B cell (primary cell): ENCODE data around the gene SLC22A2. TPM values are rescaled to one million over a fixed set of nuclear protein-coding genes. Genes with fewer than 3 reads are reported as not detected.

Experiments used
- ATAC-seq: fragments of 200-7000 bp; cut with Tn5 transposase; one replicate; pipeline ENCODE4 v1.10.0; 2021; ENCODE audit warnings: low read depth, mild to moderate bottlenecking, moderate number of reproducible peaks, moderate library complexity
- CTCF ChIA-PET: fragments of 350-600 bp; sonication (Branson Sonifier 250); formaldehyde crosslinking; loops from one replicate; lab custom pipeline; 2021; ENCODE audit warnings: antibody characterized with exemption, inconsistent platforms; lab: Charles Lee
- POLR2A ChIA-PET: fragments of 350-600 bp; sonication (Branson Sonifier 250); formaldehyde crosslinking; loops from one replicate; lab custom pipeline; 2021; ENCODE audit warnings: antibody characterized with exemption; lab: Charles Lee
- DNase-seq: peaks from one replicate; pipeline ENCODE4 v3.0.0; 2013
- H2AFZ ChIP-seq: 2 replicates; pipeline ENCODE4 v1.6.1; 2012; ENCODE audit warnings: mild to moderate bottlenecking, low read depth, low read length; ENCODE audit not compliant: insufficient read depth, poor library complexity, severe bottlenecking
- H3K27ac ChIP-seq, 2 donors: 1 replicate in 1 of 2; 2 replicates in 1 of 2; pipeline ENCODE4 v1.5.1; 2012 to 2013; ENCODE audit warnings: low read length in 2 of 2, mild to moderate bottlenecking in 2 of 2, moderate library complexity in 1 of 2
- H3K27me3 ChIP-seq, 4 experiments: fragments of 200-600 bp in 1 of 4; sonication (generic) in 1 of 4; replicated peaks in 1 of 4; 1 replicate in 2 of 4; 2 replicates in 2 of 4; pipeline versions ENCODE4 v1.6.1 to v1.7.0; 2013 to 2016; ENCODE audit warnings: low read length in 3 of 4, mild to moderate bottlenecking in 2 of 4, mixed read lengths in 1 of 4, moderate library complexity in 1 of 4; ENCODE audit not compliant: insufficient read depth in 4 of 4, control insufficient read depth in 3 of 4; ENCODE audit errors: control extremely low read depth in 1 of 4
- H3K36me3 ChIP-seq, 2 experiments: replicated peaks in 1 of 2; 1 replicate in 1 of 2; 2 replicates in 1 of 2; pipeline versions ENCODE4 v1.6.1 to v1.7.1; 2013; ENCODE audit warnings: low read length in 1 of 2; ENCODE audit not compliant: insufficient read depth in 2 of 2, control insufficient read depth in 1 of 2; ENCODE audit errors: control extremely low read depth in 1 of 2, extremely low read depth in 1 of 2
- H3K4me1 ChIP-seq, 2 donors: fragments of 200-600 bp in 1 of 2; sonication (generic) in 1 of 2; 1 replicate in 1 of 2; 2 replicates in 1 of 2; pipeline versions ENCODE4 v1.5.1 to v1.6.1; 2013 to 2017; ENCODE audit warnings: low read length in 2 of 2; ENCODE audit not compliant: control insufficient read depth in 2 of 2, insufficient read depth in 2 of 2
- H3K4me2 ChIP-seq: replicated peaks from 2 replicates; pipeline ENCODE3; 2012; ENCODE audit warnings: mild to moderate bottlenecking, low read depth, low read length; ENCODE audit not compliant: poor library complexity, severe bottlenecking
- H3K4me3 ChIP-seq, 5 experiments: fragments of 200-600 bp in 1 of 5; sonication (generic) in 1 of 5; 1 replicate in 3 of 5; 2 replicates in 2 of 5; pipeline versions ENCODE4 v1.5.1 to v1.7.0; 2011 to 2016; ENCODE audit warnings: low read length in 4 of 5, mild to moderate bottlenecking in 4 of 5, low read depth in 2 of 5, control low read depth in 1 of 5, moderate library complexity in 1 of 5; ENCODE audit not compliant: insufficient read depth in 1 of 5; ENCODE audit errors: control extremely low read depth in 1 of 5, extremely low read depth in 1 of 5
- H3K79me2 ChIP-seq: fragments of 200-600 bp; sonication (generic); one replicate; pipeline ENCODE4 v1.6.0; 2016; ENCODE audit warnings: low read length; ENCODE audit not compliant: control insufficient read depth, insufficient read depth
- H3K9ac ChIP-seq: fragments of 200-600 bp; sonication (generic); 2 replicates; pipeline ENCODE4 v1.6.1; 2017; ENCODE audit warnings: mild to moderate bottlenecking, low read length, moderate library complexity
- H3K9me3 ChIP-seq, 3 donors: one replicate each; pipeline versions ENCODE4 v1.6.1 to v1.7.1; 2013; ENCODE audit warnings: low read length in 2 of 3; ENCODE audit not compliant: control insufficient read depth in 2 of 3, insufficient read depth in 1 of 3; ENCODE audit errors: control extremely low read depth in 1 of 3
- H4K20me1 ChIP-seq: 2 replicates; pipeline ENCODE4 v1.6.0; 2012; ENCODE audit warnings: mild to moderate bottlenecking, low read length; ENCODE audit not compliant: insufficient read depth, control insufficient read depth, poor library complexity, severe bottlenecking
- H3K27ac Mint-ChIP-seq: one replicate; pipeline ENCODE4 v1.8.0; 2021; ENCODE audit warnings: mixed read lengths
- H3K27me3 Mint-ChIP-seq: one replicate; pipeline ENCODE4 v1.8.0; 2021; ENCODE audit warnings: mixed read lengths
- H3K4me1 Mint-ChIP-seq: one replicate; pipeline ENCODE4 v1.8.0; 2021; ENCODE audit warnings: mixed read lengths
- H3K4me3 Mint-ChIP-seq: one replicate; pipeline ENCODE4 v1.8.0; 2021; ENCODE audit warnings: mixed read lengths
- H3K9me3 Mint-ChIP-seq: one replicate; pipeline ENCODE4 v1.8.0; 2022; ENCODE audit warnings: mixed read lengths; ENCODE audit not compliant: insufficient read depth
- EZH2 ChIP-seq: IDR thresholded peaks from 2 replicates; pipeline ENCODE4 v1.6.1; 2012; ENCODE audit warnings: borderline replicate concordance, low read depth, mild to moderate bottlenecking, moderate library complexity, low read length; ENCODE audit not compliant: insufficient read depth, poor library complexity, severe bottlenecking
- WGBS: methylation state at CpG from one replicate; pipeline ENCODE4 v1.1.5; 2013; ENCODE audit warnings: missing lambda C conversion rate; ENCODE audit not compliant: insufficient coverage; 5-methylcytosine and 5-hydroxymethylcytosine counted together
- intact Hi-C: fragments of 100-400 bp; cut with micrococcal nuclease; formaldehyde crosslinking; loops from one replicate; pipeline ENCODE4 v1.10.0; 2022
- polyA plus RNA-seq: library from polyadenylated mRNA; depleted of rRNA; stranded (reverse); fragments of >200 nt; gene quantifications from 2 replicates; pipeline ENCODE4 v1.2.3, GENCODE V29; 2012
- total RNA-seq, 2 donors: library from RNA; stranded (reverse); fragments of 120-200 nt in 1 of 2; gene quantifications; 1 replicate in 1 of 2; 2 replicates in 1 of 2; pipeline versions ENCODE4 v1.2.3 to v1.2.4, GENCODE V29; 2013 to 2022
- TF ChIP-seq, protein P1 (sequence below): fragments of 200-600 bp; IDR thresholded peaks from one replicate; pipeline ENCODE4 v1.8.0; 2022; ENCODE audit warnings: antibody characterized with exemption, mild to moderate bottlenecking

The SLC22A2 gene
- total and polyA plus RNA-seq, 2 donors (not counting 1 experiment from before 2014, with no cell fraction given), result not detected

DNA sequence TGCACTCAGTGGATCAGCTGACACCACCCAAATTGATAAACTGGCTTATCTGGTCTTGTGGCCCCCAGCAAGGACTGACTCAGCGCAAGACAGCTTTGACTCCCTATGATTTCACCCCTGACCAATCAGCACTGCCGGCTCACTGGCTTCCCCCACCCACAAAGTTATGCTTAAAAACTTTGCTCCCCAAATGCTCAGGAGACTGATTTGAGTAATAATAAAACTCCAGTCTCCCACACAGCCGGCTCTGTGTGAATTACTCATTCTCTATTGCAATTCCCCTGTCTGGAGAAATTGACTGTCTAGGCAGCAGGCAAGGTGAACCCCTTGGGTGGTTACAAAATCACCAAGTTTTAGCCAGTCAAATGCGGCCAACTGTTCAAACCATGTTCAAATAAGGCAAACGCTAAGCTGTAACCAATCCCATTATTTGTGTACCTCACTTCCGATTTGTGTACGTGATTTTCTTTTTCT, 32.5 kb downstream of the SLC22A2 start:
- ATAC-seq (no peak), DNase-seq (no peak)
- H3K4me3 Mint-ChIP-seq, result no peak overlapping the region
- ChIA-PET CTCF (no interaction called here), POLR2A (no interaction called here)
- Histone ChIP-seq H3K27me3 (no peaks in the 10 kb centered on the region), H3K9ac (no peak overlapping the region), H3K27ac (no peak overlapping the region), H3K79me2 (no peaks in the 10 kb centered on the region), H3K9me3 (peaks cover 0 to 9% (median 0%) of the 10 kb centered on the region in 3 donors), H4K20me1 (no peaks in the 10 kb centered on the region), H2AFZ (no peak overlapping the region), H3K4me3 (no peak overlapping the region), H3K4me1 (no peaks in the 10 kb centered on the region), H3K36me3 (no peaks in the 10 kb centered on the region), H3K4me2 (no peak overlapping the region)
- intact Hi-C loops, result no loop called here
- H3K4me1 Mint-ChIP-seq, result no peaks in the 10 kb centered on the region
- H3K27ac Mint-ChIP-seq, result no peak overlapping the region
- TF ChIP-seq, protein P1, sequence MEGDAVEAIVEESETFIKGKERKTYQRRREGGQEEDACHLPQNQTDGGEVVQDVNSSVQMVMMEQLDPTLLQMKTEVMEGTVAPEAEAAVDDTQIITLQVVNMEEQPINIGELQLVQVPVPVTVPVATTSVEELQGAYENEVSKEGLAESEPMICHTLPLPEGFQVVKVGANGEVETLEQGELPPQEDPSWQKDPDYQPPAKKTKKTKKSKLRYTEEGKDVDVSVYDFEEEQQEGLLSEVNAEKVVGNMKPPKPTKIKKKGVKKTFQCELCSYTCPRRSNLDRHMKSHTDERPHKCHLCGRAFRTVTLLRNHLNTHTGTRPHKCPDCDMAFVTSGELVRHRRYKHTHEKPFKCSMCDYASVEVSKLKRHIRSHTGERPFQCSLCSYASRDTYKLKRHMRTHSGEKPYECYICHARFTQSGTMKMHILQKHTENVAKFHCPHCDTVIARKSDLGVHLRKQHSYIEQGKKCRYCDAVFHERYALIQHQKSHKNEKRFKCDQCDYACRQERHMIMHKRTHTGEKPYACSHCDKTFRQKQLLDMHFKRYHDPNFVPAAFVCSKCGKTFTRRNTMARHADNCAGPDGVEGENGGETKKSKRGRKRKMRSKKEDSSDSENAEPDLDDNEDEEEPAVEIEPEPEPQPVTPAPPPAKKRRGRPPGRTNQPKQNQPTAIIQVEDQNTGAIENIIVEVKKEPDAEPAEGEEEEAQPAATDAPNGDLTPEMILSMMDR, result no peak
- no peak for TF ChIP-seq EZH2
- H3K27me3 Mint-ChIP-seq, result no peaks in the 10 kb centered on the region
- WGBS, result 68% methylated on average over 7 of the region's 7 CpGs
- peaks cover 3% of the 10 kb centered on the region for H3K9me3 Mint-ChIP-seq

DNA sequence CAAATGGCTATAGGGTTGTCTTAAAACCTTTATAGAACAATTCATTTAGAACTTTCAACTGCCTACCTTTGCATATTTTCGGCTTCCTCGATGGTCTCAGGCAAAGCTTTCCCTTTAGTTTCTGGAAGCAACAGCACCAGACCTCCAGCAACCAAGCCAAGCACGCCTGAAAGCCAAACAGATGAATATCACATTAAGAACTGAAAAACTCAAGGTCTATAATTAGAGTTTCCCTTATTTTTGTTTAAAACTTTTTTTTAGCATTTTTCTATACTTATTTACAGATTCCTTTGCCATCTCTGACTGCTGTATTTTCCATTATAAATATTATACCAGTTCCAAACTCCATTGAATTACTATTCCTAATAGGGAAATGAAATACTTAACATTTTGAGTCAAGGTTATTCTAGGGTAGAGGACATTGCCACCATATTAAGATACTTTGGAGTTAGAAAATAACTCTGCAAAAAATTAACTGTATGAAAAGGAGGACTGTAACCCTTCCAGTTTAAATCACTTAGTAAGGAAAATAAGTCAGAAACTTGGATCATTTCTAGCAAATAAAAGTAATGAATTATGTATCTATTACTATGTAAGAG, 33.9 kb downstream of the SLC22A2 start:
- Histone ChIP-seq H3K36me3 (no peaks in the 10 kb centered on the region), H3K9me3 (peaks cover 0 to 4% (median 0%) of the 10 kb centered on the region in 3 donors), H3K79me2 (no peaks in the 10 kb centered on the region), H2AFZ (no peak overlapping the region), H3K4me2 (no peak overlapping the region), H4K20me1 (no peaks in the 10 kb centered on the region), H3K4me1 (no peaks in the 10 kb centered on the region), H3K4me3 (no peak overlapping the region), H3K9ac (no peak overlapping the region), H3K27me3 (no peaks in the 10 kb centered on the region), H3K27ac (no peak overlapping the region)
- ChIA-PET POLR2A (no interaction called here), CTCF (no interaction called here)
- Mint-ChIP-seq H3K4me3 (no peak overlapping the region), H3K4me1 (no peaks in the 10 kb centered on the region), H3K27me3 (no peaks in the 10 kb centered on the region), H3K27ac (no peak overlapping the region), H3K9me3 (peaks cover 3% of the 10 kb centered on the region)
- TF ChIP-seq, protein P1, result no peak
- no peak for TF ChIP-seq EZH2
- no peak for DNase-seq
- no peak for ATAC-seq
- intact Hi-C loops, result no loop called here
- WGBS, result 88% methylated on average over 2 of the region's 3 CpGs
